ENCODE results near the gene GCFC2. TPM values are rescaled to one million over a fixed set of nuclear protein-coding genes. Genes with fewer than 3 reads are reported as not detected.
A peak's percentile ranks its signal among the peaks of the same experiment; 100 is the strongest.
"Not testable (repeated sequence)": the region's sequence is repeated elsewhere in the genome, so short reads cannot be mapped to it uniquely, and the experiment has no call there.

Gene GCFC2
- polyA plus RNA-seq: 10 to 100 TPM; 20.3 to 22.0 (median 21.7) TPM

- Mint-ChIP-seq H3K36me3 (peaks cover 0 to 5% (median under 1%) of the 10 kb centered on the region in 3 donors), H3K27me3 (ENCODE audit: low read depth in 3 of 3) (peaks cover 3 to 16% (median 4%) of the 10 kb centered on the region in 3 donors), H3K4me1 (peaks cover 27 to 41% of the 10 kb centered on the region in 2 donors), H3K9me3 (no peaks in the 10 kb centered on the region), H3K4me3 (peak within 1 kb of the TSS; percentile 89 to 92 (median 90)), H3K27ac (peak within 1 kb of the TSS; percentile 88 to 93 (median 92))
- DNase-seq: peak; percentile 83 to 85 (median 85)
Measured at GRCh38 chr2:75710577-75711253, at the start of gene GCFC2. GCFC2 (minus strand) TSS chr2:75710915; CDS start chr2:75710855, 60 bp downstream.

- H3K27ac Mint-ChIP-seq: no peak overlapping the region
- no peak overlapping the region for H3K4me3 Mint-ChIP-seq
- H3K36me3 Mint-ChIP-seq: no peaks in the 10 kb centered on the region
- H3K9me3 Mint-ChIP-seq: peaks cover 0 to 6% (median 0%) of the 10 kb centered on the region in 6 donors
- peaks cover 0 to 6% (median 4%) of the 10 kb centered on the region in 3 donors for H3K27me3 Mint-ChIP-seq (ENCODE audit: low read depth in 3 of 3)
- no peak for DNase-seq
- no peaks in the 10 kb centered on the region for H3K4me1 Mint-ChIP-seq
Measured at GRCh38 chr2:75752828-75753227, 42.1 kb upstream of the GCFC2 start.

- Mint-ChIP-seq H3K4me1 (no peaks in the 10 kb centered on the region), H3K36me3 (no peaks in the 10 kb centered on the region), H3K27ac (no peak overlapping the region), H3K9me3 (peaks cover 0 to 2% (median 0%) of the 10 kb centered on the region in 6 donors), H3K27me3 (ENCODE audit: low read depth in 3 of 3) (peaks cover 3 to 8% (median 4%) of the 10 kb centered on the region in 3 donors), H3K4me3 (no peak overlapping the region)
- no peak for DNase-seq
Measured at GRCh38 chr2:75751824-75752468, 41.2 kb upstream of the GCFC2 start.

DNA sequence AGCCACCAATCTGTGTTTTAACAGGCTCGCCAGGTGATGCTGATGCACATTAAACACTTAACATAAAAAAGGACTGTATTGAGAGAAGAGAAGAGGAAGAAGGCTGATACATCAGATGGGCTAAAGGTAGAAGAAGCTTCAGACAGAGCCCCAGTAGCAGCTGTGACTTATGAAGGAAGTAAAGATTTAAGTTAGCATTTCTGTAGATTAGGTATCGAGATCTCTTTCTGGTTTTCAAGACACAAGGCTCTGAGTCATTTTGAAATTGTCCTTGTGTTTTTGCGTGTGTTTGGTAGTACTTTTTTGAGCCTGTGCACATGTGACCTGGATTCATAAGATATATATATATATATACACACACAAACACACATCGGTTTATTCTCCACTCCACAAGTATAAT is 40.6 kb upstream of the GCFC2 start:
- Mint-ChIP-seq H3K27me3 (ENCODE audit: low read depth in 3 of 3) (peaks cover 3 to 8% (median 4%) of the 10 kb centered on the region in 3 donors), H3K27ac (no peak overlapping the region), H3K4me3 (no peak overlapping the region), H3K4me1 (no peaks in the 10 kb centered on the region), H3K9me3 (peaks cover 0 to 2% (median 0%) of the 10 kb centered on the region in 6 donors), H3K36me3 (no peaks in the 10 kb centered on the region)
- no peak for DNase-seq

- H3K36me3 Mint-ChIP-seq: no peaks in the 10 kb centered on the region
- H3K4me1 Mint-ChIP-seq: no peaks in the 10 kb centered on the region
- DNase-seq: no peak
- H3K9me3 Mint-ChIP-seq: peaks cover 0 to 6% (median under 1%) of the 10 kb centered on the region in 6 donors
- H3K27me3 Mint-ChIP-seq (ENCODE audit: low read depth in 3 of 3): peaks cover 0 to 11% (median 6%) of the 10 kb centered on the region in 3 donors
- H3K27ac Mint-ChIP-seq: no peak overlapping the region
- H3K4me3 Mint-ChIP-seq: no peak overlapping the region
Measured at GRCh38 chr2:75737961-75738360, 27.2 kb upstream of the GCFC2 start.

DNA sequence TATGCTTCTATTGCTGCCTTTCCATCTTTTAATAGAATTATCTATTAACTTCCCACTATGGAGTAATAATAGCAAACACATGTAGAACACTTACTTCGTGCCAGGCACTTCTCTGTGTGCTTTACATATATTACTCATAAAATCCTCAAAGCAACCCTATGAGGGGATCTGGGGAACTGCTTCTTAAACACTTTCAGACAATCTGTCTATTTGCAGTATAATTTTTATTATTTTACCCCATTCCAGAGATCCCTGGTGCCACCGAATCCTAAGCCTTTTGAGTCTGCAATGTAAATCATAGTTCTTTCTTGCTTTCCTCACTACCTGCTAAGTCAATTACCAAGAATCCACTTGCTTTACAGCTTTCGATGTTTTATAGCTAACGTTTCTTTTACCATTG is 25.6 kb upstream of the GCFC2 start:
- Mint-ChIP-seq H3K4me3 (no peak overlapping the region), H3K36me3 (no peaks in the 10 kb centered on the region), H3K4me1 (no peaks in the 10 kb centered on the region), H3K9me3 (peaks cover 0 to 2% (median 0%) of the 10 kb centered on the region in 6 donors), H3K27me3 (ENCODE audit: low read depth in 3 of 3) (peaks cover 0 to 12% (median 9%) of the 10 kb centered on the region in 3 donors), H3K27ac (no peak overlapping the region)
- no peak for DNase-seq

DNA sequence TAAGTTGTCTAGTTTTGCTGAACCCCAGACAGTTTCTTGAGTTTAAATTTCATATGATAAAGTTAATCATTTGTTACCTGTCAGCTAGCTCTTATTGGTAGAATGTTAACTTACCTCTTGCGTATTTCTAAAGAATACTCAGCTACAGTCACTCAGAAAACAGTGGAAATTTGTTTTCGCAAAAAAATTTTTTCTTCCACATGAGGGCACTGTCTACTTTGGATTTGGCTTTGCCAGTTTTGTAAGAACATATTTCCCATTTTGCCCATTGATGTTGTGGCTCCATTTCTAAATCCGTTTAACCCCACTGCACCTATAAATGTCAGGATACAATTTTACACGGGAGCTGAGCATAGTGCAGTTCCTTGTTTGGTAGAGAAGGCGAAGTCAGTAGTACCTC is 19.1 kb upstream of the GCFC2 start:
- no peak for DNase-seq
- Mint-ChIP-seq H3K9me3 (no peaks in the 10 kb centered on the region), H3K27me3 (ENCODE audit: low read depth in 3 of 3) (peaks cover 4 to 9% (median 8%) of the 10 kb centered on the region in 3 donors), H3K36me3 (no peaks in the 10 kb centered on the region), H3K27ac (no peak overlapping the region), H3K4me1 (no peaks in the 10 kb centered on the region), H3K4me3 (no peak overlapping the region)

DNA sequence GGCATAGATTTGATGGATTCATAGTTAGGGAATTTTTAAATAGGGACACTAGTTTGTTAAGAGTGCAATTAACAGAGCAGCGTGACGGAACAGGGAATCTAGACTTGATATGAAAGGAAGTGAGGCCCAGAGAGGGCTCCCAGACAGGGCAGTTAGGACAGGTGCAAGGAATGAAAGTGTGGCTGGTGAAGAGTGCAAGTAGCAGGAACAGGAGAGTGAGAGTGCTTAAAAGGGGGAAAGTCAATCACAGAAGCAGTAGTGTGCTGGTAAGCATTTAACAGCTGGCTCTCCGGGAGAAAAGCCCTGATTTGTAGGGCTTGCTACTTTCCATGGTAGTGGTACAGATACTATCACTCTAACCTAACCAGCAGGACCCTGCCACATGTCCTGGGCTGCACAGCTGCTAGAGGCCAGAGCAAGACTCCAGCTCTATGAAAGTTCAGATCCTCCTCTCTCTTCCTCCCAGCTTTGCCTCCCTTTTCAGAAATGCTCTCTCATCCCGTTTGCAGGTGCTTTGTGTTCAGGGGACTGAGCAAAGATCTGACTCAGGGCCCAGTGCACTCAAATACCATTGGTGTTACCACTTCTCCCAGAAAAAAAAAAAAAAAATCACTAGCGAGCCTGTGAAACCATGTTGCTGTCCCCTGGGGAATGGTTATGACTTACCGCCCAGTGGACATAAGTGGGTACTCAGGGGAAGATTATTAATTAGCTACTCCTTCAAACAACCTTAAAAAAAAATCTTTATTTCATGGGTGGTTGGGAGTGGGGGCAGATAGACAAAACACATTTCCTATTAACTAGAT is 18.1 kb upstream of the GCFC2 start:
- DNase-seq: no peak

DNA sequence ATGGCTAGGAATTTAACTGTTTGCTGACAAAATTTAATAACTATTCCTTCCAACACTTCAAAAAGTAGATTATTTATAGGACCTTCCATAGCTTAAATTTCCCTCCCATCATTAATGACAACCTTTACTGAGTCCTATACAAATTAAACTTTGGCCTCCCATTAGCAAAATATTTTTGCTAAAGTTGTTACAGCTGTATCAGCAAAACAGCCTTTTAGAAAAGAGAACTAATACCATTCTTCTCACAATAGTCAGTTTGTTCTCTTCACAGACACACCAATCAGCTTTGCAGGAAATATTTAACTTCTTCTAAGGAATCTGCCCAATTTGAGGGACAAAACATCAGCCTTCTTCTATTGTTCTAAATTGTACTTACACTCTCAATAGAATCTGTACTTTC is 12.0 kb upstream of the GCFC2 start:
- peaks cover 0 to 2% (median 0%) of the 10 kb centered on the region in 6 donors for H3K9me3 Mint-ChIP-seq
- H3K27ac Mint-ChIP-seq: no peak overlapping the region
- no peaks in the 10 kb centered on the region for H3K36me3 Mint-ChIP-seq
- no peak overlapping the region for H3K4me3 Mint-ChIP-seq
- peaks cover 2 to 5% (median 5%) of the 10 kb centered on the region in 3 donors for H3K27me3 Mint-ChIP-seq (ENCODE audit: low read depth in 3 of 3)
- no peaks in the 10 kb centered on the region for H3K4me1 Mint-ChIP-seq
- DNase-seq: no peak

More for the DNA sequence above, 18.1 kb upstream of the GCFC2 start:
- no peaks in the 10 kb centered on the region for H3K36me3 Mint-ChIP-seq
- H3K27me3 Mint-ChIP-seq (ENCODE audit: low read depth in 3 of 3): peaks cover 4 to 7% (median 5%) of the 10 kb centered on the region in 3 donors
- H3K27ac Mint-ChIP-seq: no peak overlapping the region
- no peaks in the 10 kb centered on the region for H3K4me1 Mint-ChIP-seq
- H3K4me3 Mint-ChIP-seq: no peak overlapping the region
- no peaks in the 10 kb centered on the region for H3K9me3 Mint-ChIP-seq

DNA sequence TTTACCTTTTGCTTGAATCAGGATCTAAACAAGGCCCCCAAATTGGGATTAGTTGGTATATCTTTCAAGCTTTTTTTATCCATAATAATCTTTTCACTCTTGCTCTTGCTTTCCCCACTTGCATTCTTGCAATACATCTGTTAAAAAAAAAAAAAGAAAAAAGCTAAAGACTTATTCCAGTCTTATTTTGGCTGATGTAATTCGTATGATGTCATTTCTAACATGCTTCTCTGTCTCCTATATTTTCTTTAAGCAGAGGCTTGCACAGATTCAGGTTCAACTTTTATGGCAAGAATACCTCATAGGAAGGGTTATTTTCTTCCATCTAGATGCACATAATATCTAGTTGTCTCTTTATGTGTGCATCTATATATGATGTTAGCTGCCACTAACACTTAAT is 9.8 kb upstream of the GCFC2 start:
- H3K4me3 Mint-ChIP-seq: no peak overlapping the region
- H3K9me3 Mint-ChIP-seq: peaks cover 0 to 2% (median 0%) of the 10 kb centered on the region in 6 donors

GRCh38 chr2:75719616-75720015 is 8.9 kb upstream of the GCFC2 start:
- Mint-ChIP-seq H3K36me3 (no peaks in the 10 kb centered on the region), H3K4me1 (no peaks in the 10 kb centered on the region), H3K9me3 (peaks cover 0 to 2% (median 0%) of the 10 kb centered on the region in 6 donors), H3K4me3 (no peak overlapping the region), H3K27me3 (ENCODE audit: low read depth in 3 of 3) (peaks cover 2 to 5% (median 2%) of the 10 kb centered on the region in 3 donors), H3K27ac (no peak overlapping the region)
- DNase-seq: no peak

More for the DNA sequence above, 9.8 kb upstream of the GCFC2 start:
- DNase-seq: no peak
- Mint-ChIP-seq H3K4me1 (no peaks in the 10 kb centered on the region), H3K27me3 (ENCODE audit: low read depth in 3 of 3) (peaks cover 2 to 5% (median 2%) of the 10 kb centered on the region in 3 donors), H3K27ac (no peak overlapping the region), H3K36me3 (no peaks in the 10 kb centered on the region)

DNA sequence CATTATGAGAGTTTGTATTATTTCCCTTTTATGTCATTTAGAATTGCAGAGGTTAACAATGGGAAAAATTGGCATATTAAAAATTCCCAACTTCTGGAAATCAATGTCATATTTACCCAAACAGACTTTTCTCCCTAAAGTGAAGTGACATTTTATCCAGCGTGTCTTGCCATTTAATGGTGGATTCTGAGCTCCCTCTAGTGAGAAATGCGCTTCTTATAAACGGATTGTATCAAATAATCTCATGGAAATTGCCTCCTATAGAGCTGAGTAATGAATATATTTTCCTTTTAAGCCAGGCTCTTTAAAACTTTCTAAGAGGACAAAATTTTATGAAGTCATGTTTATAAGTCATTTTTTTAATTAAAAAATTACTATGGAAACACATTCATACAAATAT is 5.7 kb upstream of the GCFC2 start:
- Mint-ChIP-seq H3K27me3 (ENCODE audit: low read depth in 3 of 3) (peaks cover 2 to 5% (median 3%) of the 10 kb centered on the region in 3 donors), H3K9me3 (peaks cover 0 to 2% (median 0%) of the 10 kb centered on the region in 6 donors), H3K4me3 (no peak overlapping the region), H3K36me3 (no peaks in the 10 kb centered on the region), H3K4me1 (peaks cover under 1 to 1% of the 10 kb centered on the region in 2 donors), H3K27ac (no peak overlapping the region)
- DNase-seq: no peak

- H3K27me3 Mint-ChIP-seq (ENCODE audit: low read depth in 3 of 3): peaks cover 3 to 16% (median 4%) of the 10 kb centered on the region in 3 donors
- not testable (repeated sequence) for H3K36me3 Mint-ChIP-seq, DNase-seq, H3K9me3 Mint-ChIP-seq
- H3K4me3 Mint-ChIP-seq: peak overlapping the region in 4 of 5 donors; percentile 89 to 91 (median 90)
- H3K4me1 Mint-ChIP-seq: peaks cover 27 to 41% of the 10 kb centered on the region in 2 donors
- peak overlapping the region in 3 of 6 donors; percentile 88 to 93 (median 92) for H3K27ac Mint-ChIP-seq
Measured at GRCh38 chr2:75711590-75711989, 875 bp upstream of the GCFC2 start.

All from immature natural killer cell (primary cell).